Liver (tissue), 9 donors: ENCODE data around the gene PLEKHA7. TPM values are rescaled to one million over a fixed set of nuclear protein-coding genes. Genes with fewer than 3 reads are reported as not detected.

Experiments
- DNase-seq: peaks from one replicate; pipeline ENCODE4 v3.0.0-alpha.2; 2017; ENCODE audit warnings: low spot score
- H3K27ac ChIP-seq, 2 donors: one replicate each; pipeline ENCODE4 v1.7.0; 2013; ENCODE audit warnings: inconsistent platforms in 2 of 2, low read length in 2 of 2, control low read depth in 1 of 2, low read depth in 1 of 2, mild to moderate bottlenecking in 1 of 2
- H3K27me3 ChIP-seq, 4 donors: one replicate each; pipeline versions ENCODE4 v1.6.1 to v1.7.0; 2013; ENCODE audit warnings: low read length in 3 of 4, inconsistent platforms in 1 of 4, mild to moderate bottlenecking in 1 of 4, moderate library complexity in 1 of 4; ENCODE audit not compliant: control insufficient read depth in 4 of 4, insufficient read depth in 4 of 4
- H3K36me3 ChIP-seq, 4 donors: one replicate each; pipeline versions ENCODE4 v1.6.1 to v1.7.0; 2013; ENCODE audit warnings: low read length in 3 of 4, mild to moderate bottlenecking in 3 of 4, low read depth in 1 of 4, moderate library complexity in 1 of 4; ENCODE audit not compliant: control insufficient read depth in 4 of 4, insufficient read depth in 3 of 4
- H3K4me1 ChIP-seq, 4 donors: one replicate each; pipeline versions ENCODE4 v1.6.1 to v1.7.0; 2013; ENCODE audit warnings: low read length in 3 of 4, mild to moderate bottlenecking in 3 of 4, moderate library complexity in 1 of 4; ENCODE audit not compliant: control insufficient read depth in 4 of 4, insufficient read depth in 4 of 4
- H3K4me3 ChIP-seq, 3 donors: one replicate each; pipeline versions ENCODE4 v1.6.1 to v1.7.0; 2013; ENCODE audit warnings: low read length in 3 of 3, control low read depth in 1 of 3, low read depth in 1 of 3, mild to moderate bottlenecking in 1 of 3
- H3K9ac ChIP-seq, 2 donors: one replicate each; pipeline ENCODE4 v1.7.0; 2013; ENCODE audit warnings: low read length in 2 of 2, mild to moderate bottlenecking in 2 of 2, moderate library complexity in 2 of 2, control low read depth in 1 of 2, low read depth in 1 of 2
- H3K9me3 ChIP-seq, 4 donors: one replicate each; pipeline versions ENCODE4 v1.6.1 to v1.7.0; 2013; ENCODE audit warnings: low read length in 3 of 4; ENCODE audit not compliant: control insufficient read depth in 4 of 4
- CTCF ChIP-seq: fragments of 150-350 bp; IDR thresholded peaks from 2 replicates; pipeline ENCODE4 v1.5.1; 2017; ENCODE audit warnings: improper control_type of control experiment, low read depth, low read length; ENCODE audit not compliant: missing input control
- EGR1 ChIP-seq, 2 donors: IDR thresholded peaks; 2 replicates each; pipeline ENCODE4 v1.6.1; 2016 to 2018; ENCODE audit warnings: antibody characterized with exemption in 2 of 2, low read depth in 2 of 2
- FOXA1 ChIP-seq: IDR thresholded peaks from 2 replicates; pipeline ENCODE4 v1.6.1; 2016; ENCODE audit warnings: antibody characterized with exemption
- FOXA2 ChIP-seq: IDR thresholded peaks from 2 replicates; pipeline ENCODE4 v1.6.1; 2016; ENCODE audit warnings: antibody characterized with exemption
- GABPA ChIP-seq, 2 donors: IDR thresholded peaks in 1 of 2; conservative IDR thresholded peaks in 1 of 2; 2 replicates each; pipeline ENCODE4 v1.6.1; 2016; ENCODE audit warnings: antibody characterized with exemption in 2 of 2, mild to moderate bottlenecking in 1 of 2, moderate library complexity in 1 of 2
- HNF4A ChIP-seq, 2 donors: conservative IDR thresholded peaks; 2 replicates each; pipeline ENCODE4 v1.6.1; 2016; ENCODE audit warnings: antibody characterized with exemption in 2 of 2, mild to moderate bottlenecking in 2 of 2
- JUND ChIP-seq, 2 donors: IDR thresholded peaks; 2 replicates each; pipeline ENCODE4 v1.6.1; 2016; ENCODE audit warnings: antibody characterized with exemption in 2 of 2
- MAX ChIP-seq: IDR thresholded peaks from 2 replicates; pipeline ENCODE4 v1.6.1; 2016; ENCODE audit warnings: antibody characterized with exemption
- NR2F2 ChIP-seq: IDR thresholded peaks from 2 replicates; pipeline ENCODE4 v1.6.1; 2016; ENCODE audit warnings: antibody characterized with exemption
- RAD21 ChIP-seq, 2 donors: IDR thresholded peaks; 2 replicates each; pipeline ENCODE4 v1.6.1; 2016; ENCODE audit warnings: antibody characterized with exemption in 2 of 2, mild to moderate bottlenecking in 2 of 2
- RXRA ChIP-seq, 2 donors: IDR thresholded peaks; 2 replicates each; pipeline ENCODE4 v1.6.1; 2017 to 2018; ENCODE audit warnings: antibody characterized with exemption in 2 of 2, mild to moderate bottlenecking in 1 of 2
- SP1 ChIP-seq: IDR thresholded peaks from 2 replicates; pipeline ENCODE4 v1.6.1; 2018; ENCODE audit warnings: antibody characterized with exemption, mild to moderate bottlenecking
- TAF1 ChIP-seq: conservative IDR thresholded peaks from 2 replicates; pipeline ENCODE4 v1.6.1; 2016; ENCODE audit warnings: antibody characterized with exemption, mild to moderate bottlenecking
- YY1 ChIP-seq: IDR thresholded peaks from 2 replicates; pipeline ENCODE4 v1.6.1; 2016; ENCODE audit warnings: antibody characterized with exemption, mild to moderate bottlenecking
- WGBS: extraction: QIAGEN DNeasy Blood & Tissue Kit; methylation state at CpG from one replicate; pipeline ENCODE4 v1.1.7; 2013; 5-methylcytosine and 5-hydroxymethylcytosine counted together
- polyA plus RNA-seq, 2 donors: library from polyadenylated mRNA; stranded (reverse) in 1 of 2; unstranded in 1 of 2; fragments of 200-250 nt in 1 of 2; fragments of >200 nt in 1 of 2; fragmentation: Nextera tagmentation in 1 of 2; extraction: Ambion mirVana in 1 of 2; gene quantifications; one replicate each; pipeline versions ENCODE4 v1.2.1 to v1.2.3, GENCODE V29; 2013 to 2015
- total RNA-seq, 2 donors: library from RNA; depleted of rRNA; stranded (reverse); fragments of >200 nt; gene quantifications; one replicate each; pipeline ENCODE4 v1.2.3, GENCODE V29; 2014
- TF ChIP-seq, protein P1 (sequence below): IDR thresholded peaks from 2 replicates; pipeline ENCODE4 v1.6.1; 2016; ENCODE audit warnings: antibody characterized with exemption, mild to moderate bottlenecking
- TF ChIP-seq, protein P2 (sequence below): IDR thresholded peaks from 2 replicates; pipeline ENCODE4 v1.6.1; 2016; ENCODE audit warnings: antibody characterized with exemption
- TF ChIP-seq, protein P3 (sequence below): IDR thresholded peaks from 2 replicates; pipeline ENCODE4 v1.6.1; 2016; ENCODE audit warnings: antibody characterized with exemption
- donor health status: healthy.
- donor health status: healthy.
- donor health status: healthy.
- donor health status: healthy.
- donor health status: healthy.

PLEKHA7 gene
- total and polyA plus RNA-seq, 4 donors, result 6.1 to 28.8 (median 8.5) TPM

- no peaks in the 10 kb centered on the region for H3K27me3 ChIP-seq
- no peak overlapping the region for H3K27ac ChIP-seq
- H3K36me3 ChIP-seq, result no peaks in the 10 kb centered on the region
- no peaks in the 10 kb centered on the region for H3K9me3 ChIP-seq
- TF ChIP-seq TAF1 (no peak), JUND (IDR thresholded peaks at IDR 0.05) (no peak), RAD21 (IDR thresholded peaks at IDR 0.05) (no peak), RXRA (IDR thresholded peaks at IDR 0.05) (no peak)
- TF ChIP-seq, protein P1, sequence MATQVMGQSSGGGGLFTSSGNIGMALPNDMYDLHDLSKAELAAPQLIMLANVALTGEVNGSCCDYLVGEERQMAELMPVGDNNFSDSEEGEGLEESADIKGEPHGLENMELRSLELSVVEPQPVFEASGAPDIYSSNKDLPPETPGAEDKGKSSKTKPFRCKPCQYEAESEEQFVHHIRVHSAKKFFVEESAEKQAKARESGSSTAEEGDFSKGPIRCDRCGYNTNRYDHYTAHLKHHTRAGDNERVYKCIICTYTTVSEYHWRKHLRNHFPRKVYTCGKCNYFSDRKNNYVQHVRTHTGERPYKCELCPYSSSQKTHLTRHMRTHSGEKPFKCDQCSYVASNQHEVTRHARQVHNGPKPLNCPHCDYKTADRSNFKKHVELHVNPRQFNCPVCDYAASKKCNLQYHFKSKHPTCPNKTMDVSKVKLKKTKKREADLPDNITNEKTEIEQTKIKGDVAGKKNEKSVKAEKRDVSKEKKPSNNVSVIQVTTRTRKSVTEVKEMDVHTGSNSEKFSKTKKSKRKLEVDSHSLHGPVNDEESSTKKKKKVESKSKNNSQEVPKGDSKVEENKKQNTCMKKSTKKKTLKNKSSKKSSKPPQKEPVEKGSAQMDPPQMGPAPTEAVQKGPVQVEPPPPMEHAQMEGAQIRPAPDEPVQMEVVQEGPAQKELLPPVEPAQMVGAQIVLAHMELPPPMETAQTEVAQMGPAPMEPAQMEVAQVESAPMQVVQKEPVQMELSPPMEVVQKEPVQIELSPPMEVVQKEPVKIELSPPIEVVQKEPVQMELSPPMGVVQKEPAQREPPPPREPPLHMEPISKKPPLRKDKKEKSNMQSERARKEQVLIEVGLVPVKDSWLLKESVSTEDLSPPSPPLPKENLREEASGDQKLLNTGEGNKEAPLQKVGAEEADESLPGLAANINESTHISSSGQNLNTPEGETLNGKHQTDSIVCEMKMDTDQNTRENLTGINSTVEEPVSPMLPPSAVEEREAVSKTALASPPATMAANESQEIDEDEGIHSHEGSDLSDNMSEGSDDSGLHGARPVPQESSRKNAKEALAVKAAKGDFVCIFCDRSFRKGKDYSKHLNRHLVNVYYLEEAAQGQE, result no peak
- no peak overlapping the region for H3K9ac ChIP-seq
- peaks cover 0 to 12% (median 11%) of the 10 kb centered on the region in 4 donors for H3K4me1 ChIP-seq
- DNase-seq, result no peak
- H3K4me3 ChIP-seq, result no peak overlapping the region
- WGBS, result 73% methylated on average over 7 of the region's 7 CpGs
These were observed 117.3 kb downstream of the PLEKHA7 start for GRCh38 chr11:16896729-16897469.

GRCh38 chr11:16895306-16895705, 118.9 kb downstream of the PLEKHA7 start:
- H3K9me3 ChIP-seq, result no peaks in the 10 kb centered on the region
- TF ChIP-seq NR2F2 (no peak), HNF4A (conservative IDR thresholded peaks at IDR 0.05) (no peak), SP1 (no peak), MAX (no peak), EGR1 (IDR thresholded peaks at IDR 0.05; ENCODE audit: low read depth in 2 of 2) (no peak), YY1 (no peak), FOXA2 (no peak), CTCF (no peak), FOXA1 (no peak), RXRA (IDR thresholded peaks at IDR 0.05) (no peak), JUND (IDR thresholded peaks at IDR 0.05) (no peak), TAF1 (no peak), GABPA (IDR thresholded peaks at IDR 0.05 in 1 of 2, conservative IDR thresholded peaks at IDR 0.05 in 1 of 2) (no peak), RAD21 (IDR thresholded peaks at IDR 0.05) (no peak)
- TF ChIP-seq, protein P2, sequence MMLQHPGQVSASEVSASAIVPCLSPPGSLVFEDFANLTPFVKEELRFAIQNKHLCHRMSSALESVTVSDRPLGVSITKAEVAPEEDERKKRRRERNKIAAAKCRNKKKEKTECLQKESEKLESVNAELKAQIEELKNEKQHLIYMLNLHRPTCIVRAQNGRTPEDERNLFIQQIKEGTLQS, result no peak
- TF ChIP-seq, protein P1, result no peak
- TF ChIP-seq, protein P3, sequence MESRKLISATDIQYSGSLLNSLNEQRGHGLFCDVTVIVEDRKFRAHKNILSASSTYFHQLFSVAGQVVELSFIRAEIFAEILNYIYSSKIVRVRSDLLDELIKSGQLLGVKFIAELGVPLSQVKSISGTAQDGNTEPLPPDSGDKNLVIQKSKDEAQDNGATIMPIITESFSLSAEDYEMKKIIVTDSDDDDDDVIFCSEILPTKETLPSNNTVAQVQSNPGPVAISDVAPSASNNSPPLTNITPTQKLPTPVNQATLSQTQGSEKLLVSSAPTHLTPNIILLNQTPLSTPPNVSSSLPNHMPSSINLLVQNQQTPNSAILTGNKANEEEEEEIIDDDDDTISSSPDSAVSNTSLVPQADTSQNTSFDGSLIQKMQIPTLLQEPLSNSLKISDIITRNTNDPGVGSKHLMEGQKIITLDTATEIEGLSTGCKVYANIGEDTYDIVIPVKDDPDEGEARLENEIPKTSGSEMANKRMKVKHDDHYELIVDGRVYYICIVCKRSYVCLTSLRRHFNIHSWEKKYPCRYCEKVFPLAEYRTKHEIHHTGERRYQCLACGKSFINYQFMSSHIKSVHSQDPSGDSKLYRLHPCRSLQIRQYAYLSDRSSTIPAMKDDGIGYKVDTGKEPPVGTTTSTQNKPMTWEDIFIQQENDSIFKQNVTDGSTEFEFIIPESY, result no peak
- peaks cover 0 to 14% (median 12%) of the 10 kb centered on the region in 4 donors for H3K4me1 ChIP-seq
- H3K36me3 ChIP-seq, result no peaks in the 10 kb centered on the region
- H3K27me3 ChIP-seq, result no peaks in the 10 kb centered on the region
- H3K4me3 ChIP-seq, result no peak overlapping the region
- DNase-seq, result no peak
- H3K9ac ChIP-seq, result no peak overlapping the region
- 86% methylated on average over 3 of the region's 3 CpGs for WGBS
- H3K27ac ChIP-seq, result no peak overlapping the region
